ENCODE data around the gene COL4A6.

COL4A6 gene

GRCh38 chrX:108270739-108271396 is 167.4 kb downstream of the COL4A6 start:
- no peak for DNase-seq (ENCODE audit: low read depth)

- no peak for DNase-seq (ENCODE audit: low read depth)
These were observed 167.9 kb downstream of the COL4A6 start for GRCh38 chrX:108270280-108270679.

GRCh38 chrX:108268434-108269080 is 169.7 kb downstream of the COL4A6 start:
- no peak for DNase-seq (ENCODE audit: low read depth)

- no peak for DNase-seq (ENCODE audit: low read depth)
These were observed 170.7 kb downstream of the COL4A6 start for GRCh38 chrX:108267557-108267956.

- no peak for DNase-seq (ENCODE audit: low read depth)
These were observed 173.8 kb downstream of the COL4A6 start for GRCh38 chrX:108264376-108264775.

- no peak for DNase-seq (ENCODE audit: low read depth)
These were observed 176.5 kb downstream of the COL4A6 start for GRCh38 chrX:108261549-108262203.

GRCh38 chrX:108257556-108257955 is 180.7 kb downstream of the COL4A6 start:
- no peak for DNase-seq (ENCODE audit: low read depth)

GRCh38 chrX:108254636-108255035 is 183.6 kb downstream of the COL4A6 start:
- DNase-seq (ENCODE audit: low read depth): no peak

GRCh38 chrX:108250654-108251579 is 187.3 kb downstream of the COL4A6 start:
- DNase-seq (ENCODE audit: low read depth): no peak

GRCh38 chrX:108246304-108246954 is 191.8 kb downstream of the COL4A6 start:
- DNase-seq (ENCODE audit: low read depth): no peak

- DNase-seq (ENCODE audit: low read depth): no peak
These were observed 192.8 kb downstream of the COL4A6 start for GRCh38 chrX:108245462-108245861.

- no peak for DNase-seq (ENCODE audit: low read depth)
These were observed 202.2 kb downstream of the COL4A6 start for GRCh38 chrX:108235986-108236385.

GRCh38 chrX:108230574-108230973 is 207.6 kb downstream of the COL4A6 start:
- no peak for DNase-seq (ENCODE audit: low read depth)

- DNase-seq (ENCODE audit: low read depth): no peak
These were observed 213.2 kb downstream of the COL4A6 start for GRCh38 chrX:108224727-108225621.

- no peak for DNase-seq (ENCODE audit: low read depth)
These were observed 214.0 kb downstream of the COL4A6 start for GRCh38 chrX:108224218-108224617.

- DNase-seq (ENCODE audit: low read depth): no peak
These were observed 214.6 kb downstream of the COL4A6 start for GRCh38 chrX:108223585-108223984.

- DNase-seq (ENCODE audit: low read depth): no peak
These were observed 216.8 kb downstream of the COL4A6 start for GRCh38 chrX:108221301-108221864.

- no peak for DNase-seq (ENCODE audit: low read depth)
These were observed 218.1 kb downstream of the COL4A6 start for GRCh38 chrX:108219949-108220601.

- no peak for DNase-seq (ENCODE audit: low read depth)
These were observed 220.3 kb downstream of the COL4A6 start for GRCh38 chrX:108217876-108218275.

All from activated T-cell treated with anti-CD3 and anti-CD28 coated beads for 1 hour (primary cell).